ENCODE measurements around the gene TMEM272.

The TMEM272 gene

GRCh38 chr13:51882570-51883225 is 37.7 kb upstream of the TMEM272 start:
- no peak for TF ChIP-seq CTCF (IDR thresholded peaks at IDR 0.05; ENCODE audit: insufficient read depth, low read depth, low read length, missing control alignments)
- no peak overlapping the region for H3K4me3 ChIP-seq (ENCODE audit: low read depth, low read length)
- no peak for DNase-seq (ENCODE audit: low read depth)

- DNase-seq (ENCODE audit: low read depth): no peak
- no peak overlapping the region for H3K4me3 ChIP-seq (ENCODE audit: low read depth, low read length)
- no peak for TF ChIP-seq CTCF (IDR thresholded peaks at IDR 0.05; ENCODE audit: insufficient read depth, low read depth, low read length, missing control alignments)
Observed at GRCh38 chr13:51881296-51881695, 36.3 kb upstream of the TMEM272 start.

GRCh38 chr13:51879133-51879532 is 34.2 kb upstream of the TMEM272 start:
- DNase-seq (ENCODE audit: low read depth): peak; percentile 51
- no peak for TF ChIP-seq CTCF (IDR thresholded peaks at IDR 0.05; ENCODE audit: insufficient read depth, low read depth, low read length, missing control alignments)
- H3K4me3 ChIP-seq (ENCODE audit: low read depth, low read length): no peak overlapping the region

- TF ChIP-seq CTCF (IDR thresholded peaks at IDR 0.05; ENCODE audit: insufficient read depth, low read depth, low read length, missing control alignments): no peak
- no peak for DNase-seq (ENCODE audit: low read depth)
Observed at GRCh38 chr13:51874651-51875050, 29.7 kb upstream of the TMEM272 start.

GRCh38 chr13:51873837-51874236 is 28.9 kb upstream of the TMEM272 start:
- H3K4me3 ChIP-seq (ENCODE audit: low read depth, low read length): no peak overlapping the region
- no peak for TF ChIP-seq CTCF (IDR thresholded peaks at IDR 0.05; ENCODE audit: insufficient read depth, low read depth, low read length, missing control alignments)
- no peak for DNase-seq (ENCODE audit: low read depth)

More at GRCh38 chr13:51874651-51875050, 29.7 kb upstream of the TMEM272 start:
- H3K4me3 ChIP-seq (ENCODE audit: low read depth, low read length): no peak overlapping the region

- no peak for DNase-seq (ENCODE audit: low read depth)
- no peak overlapping the region for H3K4me3 ChIP-seq (ENCODE audit: low read depth, low read length)
- no peak for TF ChIP-seq CTCF (IDR thresholded peaks at IDR 0.05; ENCODE audit: insufficient read depth, low read depth, low read length, missing control alignments)
Observed at GRCh38 chr13:51873117-51873798, 28.3 kb upstream of the TMEM272 start.

Measured in GM12865 (cell line).